ENCODE results near the gene SORCS2. TPM values are rescaled to one million over a fixed set of nuclear protein-coding genes. Genes with fewer than 3 reads are reported as not detected.

SORCS2 gene
- total RNA-seq, 2 donors from 2014 or later: 1.0 to 4.4 TPM

DNA sequence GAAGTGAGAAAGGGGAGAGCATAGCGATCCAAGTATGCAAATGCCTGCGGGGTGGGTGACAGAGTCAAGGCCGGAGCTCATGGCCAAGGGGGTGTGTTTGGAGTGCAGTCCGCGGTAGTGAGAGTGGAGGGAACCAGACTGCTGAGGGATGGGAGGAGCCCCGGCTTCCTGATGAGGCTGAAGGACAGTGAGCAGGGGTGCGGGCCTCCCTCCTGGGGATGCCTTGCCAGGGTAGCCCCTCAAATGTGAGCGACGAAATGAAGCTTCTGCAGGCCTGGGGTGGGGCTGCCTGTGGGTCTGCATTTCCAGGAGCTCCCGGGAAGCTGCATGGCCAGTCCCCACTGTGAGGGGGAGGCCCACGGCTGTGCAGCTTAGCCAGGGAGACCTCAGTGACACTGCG, 197.4 kb downstream of the SORCS2 start:
- Histone ChIP-seq H3K27me3 (replicated peaks; ENCODE audit: insufficient read depth) (no peaks in the 10 kb centered on the region), H3K4me3 (no peak overlapping the region), H3K9me3 (no peaks in the 10 kb centered on the region), H3K27ac (no peak overlapping the region), H3K4me1 (replicated peaks) (no peaks in the 10 kb centered on the region), H3K36me3 (no peaks in the 10 kb centered on the region)
- TF ChIP-seq CTCF (IDR thresholded peaks at IDR 0.05) (no peak), POLR2AphosphoS5 (IDR thresholded peaks at IDR 0.05) (no peak), POLR2A (IDR thresholded peaks at IDR 0.05) (no peak)
- WGBS: 63% methylated on average over 12 of the region's 12 CpGs
- intact Hi-C loops (cut with DNase I): loop anchor here (10.0 kb wide), 1 partner anchor 1125 kb away; no protein-coding TSS in a partner anchor
- no peak for DNase-seq (ENCODE audit: low spot score)

DNA sequence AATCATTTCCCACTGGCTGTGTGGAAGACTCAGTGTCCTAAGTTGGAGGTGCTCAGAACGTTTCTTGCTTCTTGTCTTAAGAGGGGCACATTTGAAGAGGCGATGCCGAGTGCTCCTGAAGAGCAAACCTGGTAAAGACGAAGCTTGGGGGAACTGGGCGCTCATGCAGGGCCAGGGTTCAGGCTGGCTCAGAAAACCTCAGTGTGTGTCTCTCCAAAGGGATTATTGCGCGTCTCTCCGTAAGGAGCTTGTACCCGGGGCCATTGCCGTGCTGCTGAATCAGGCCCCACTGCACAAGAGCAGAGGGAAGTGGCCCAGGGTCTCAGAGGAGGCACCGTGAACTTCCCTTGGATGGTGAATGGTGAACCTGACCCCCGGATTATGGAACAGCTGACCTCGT, 198.0 kb downstream of the SORCS2 start:
- H3K9me3 ChIP-seq: no peaks in the 10 kb centered on the region
- intact Hi-C loops (cut with DNase I): no loop called here
- no peaks in the 10 kb centered on the region for H3K4me1 ChIP-seq (replicated peaks)
- no peaks in the 10 kb centered on the region for H3K27me3 ChIP-seq (replicated peaks; ENCODE audit: insufficient read depth)
- no peak overlapping the region for H3K27ac ChIP-seq
- no peaks in the 10 kb centered on the region for H3K36me3 ChIP-seq
- TF ChIP-seq CTCF (IDR thresholded peaks at IDR 0.05): no peak
- no peak overlapping the region for H3K4me3 ChIP-seq
- 90% methylated on average over 13 of the region's 13 CpGs for WGBS
- DNase-seq (ENCODE audit: low spot score): no peak

- WGBS: 78% methylated on average over 18 of the region's 18 CpGs
- Histone ChIP-seq H3K4me3 (no peak overlapping the region), H3K27me3 (replicated peaks; ENCODE audit: insufficient read depth) (no peaks in the 10 kb centered on the region), H3K9me3 (no peaks in the 10 kb centered on the region), H3K4me1 (replicated peaks) (no peaks in the 10 kb centered on the region), H3K36me3 (no peaks in the 10 kb centered on the region), H3K27ac (no peak overlapping the region)
- TF ChIP-seq POLR2AphosphoS5 (IDR thresholded peaks at IDR 0.05) (no peak), POLR2A (IDR thresholded peaks at IDR 0.05) (no peak), CTCF (IDR thresholded peaks at IDR 0.05) (no peak)
- no peak for DNase-seq (ENCODE audit: low spot score)
- intact Hi-C loops (cut with DNase I): no loop called here
These were observed 198.7 kb downstream of the SORCS2 start for GRCh38 chr4:7390906-7391636.

DNA sequence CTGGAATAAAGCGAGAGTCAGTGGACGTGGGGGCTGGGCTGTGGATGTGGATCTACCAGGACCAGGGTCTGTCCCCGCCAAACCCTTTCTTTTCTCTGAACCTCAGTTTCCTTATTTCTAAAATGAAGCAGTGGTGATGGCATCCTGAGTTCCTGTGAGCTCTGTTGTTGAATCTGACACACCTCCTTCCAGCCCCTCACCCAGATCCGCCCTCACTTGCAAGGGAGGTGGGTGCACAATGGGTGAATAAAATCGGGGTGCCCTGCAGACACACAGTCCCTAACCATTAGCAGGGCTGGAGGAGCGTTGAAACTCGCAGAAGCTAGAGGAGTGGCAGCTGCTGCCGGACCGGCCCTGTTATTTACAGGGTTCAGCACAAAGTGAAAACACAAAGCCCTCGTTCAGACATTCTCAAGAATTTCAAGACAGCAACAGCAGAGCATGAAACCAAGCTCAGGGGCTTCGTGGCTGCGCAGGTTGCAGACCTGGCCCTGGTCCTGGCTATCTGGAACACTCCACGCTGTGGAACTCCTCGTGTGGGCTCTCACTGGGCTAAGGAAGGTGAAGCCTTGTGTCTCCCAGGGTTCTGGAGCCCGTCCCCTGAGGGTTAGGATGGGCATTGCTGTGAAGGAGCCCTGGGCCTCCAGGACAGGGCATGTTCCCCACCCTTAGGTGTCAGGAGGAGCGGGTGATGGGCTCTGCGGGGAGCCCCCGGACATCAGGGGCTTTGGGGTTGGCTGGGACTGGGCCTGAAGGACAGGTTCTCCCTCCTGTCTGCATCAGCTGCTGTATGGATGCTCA, 199.5 kb downstream of the SORCS2 start:
- Histone ChIP-seq H3K9me3 (no peaks in the 10 kb centered on the region), H3K27me3 (replicated peaks; ENCODE audit: insufficient read depth) (no peaks in the 10 kb centered on the region), H3K4me1 (replicated peaks) (no peaks in the 10 kb centered on the region), H3K36me3 (no peaks in the 10 kb centered on the region), H3K27ac (no peak overlapping the region), H3K4me3 (no peak overlapping the region)
- DNase-seq (ENCODE audit: low spot score): no peak
- intact Hi-C loops (cut with DNase I): no loop called here
- TF ChIP-seq CTCF (IDR thresholded peaks at IDR 0.05) (no peak), POLR2AphosphoS5 (IDR thresholded peaks at IDR 0.05) (no peak), POLR2A (IDR thresholded peaks at IDR 0.05) (no peak)
- WGBS: 73% methylated on average over 18 of the region's 18 CpGs

Data from prostate gland (tissue), 2 donors.